Adipocyte (in vitro differentiated cells): ENCODE results near the gene FAM227B.
A peak's percentile ranks its signal among the peaks of the same experiment; 100 is the strongest.
"Not testable (repeated sequence)": the region's sequence is repeated elsewhere in the genome, so short reads cannot be mapped to it uniquely, and the experiment has no call there.

ENCODE experiments used
- DNase-seq: peaks from one replicate; pipeline ENCODE4 v3.0.0-alpha.2; 2015; ENCODE audit warnings: low read depth
- H3K27me3 ChIP-seq: replicated peaks from 2 replicates; pipeline ENCODE4 v1.7.0; 2013; ENCODE audit warnings: mild to moderate bottlenecking, low read length, moderate library complexity; ENCODE audit not compliant: control insufficient read depth, insufficient read depth
- H3K36me3 ChIP-seq: 2 replicates; pipeline ENCODE4 v1.7.0; 2013; ENCODE audit warnings: low read length, mild to moderate bottlenecking, moderate library complexity; ENCODE audit not compliant: control insufficient read depth, insufficient read depth, severe bottlenecking
- H3K4me1 ChIP-seq: 2 replicates; pipeline ENCODE4 v1.7.0; 2013; ENCODE audit warnings: mild to moderate bottlenecking, low read length, moderate library complexity; ENCODE audit not compliant: control insufficient read depth, insufficient read depth
- H3K4me3 ChIP-seq: 2 replicates; pipeline ENCODE4 v1.7.0; 2013; ENCODE audit warnings: mild to moderate bottlenecking, low read length, moderate library complexity
- H3K9ac ChIP-seq: 2 replicates; pipeline ENCODE4 v1.7.0; 2013; ENCODE audit warnings: mild to moderate bottlenecking, low read length, moderate library complexity
- H3K9me3 ChIP-seq: 2 replicates; pipeline ENCODE4 v1.7.0; 2013; ENCODE audit warnings: mild to moderate bottlenecking, low read length, moderate library complexity; ENCODE audit not compliant: control insufficient read depth

FAM227B gene, protein sequence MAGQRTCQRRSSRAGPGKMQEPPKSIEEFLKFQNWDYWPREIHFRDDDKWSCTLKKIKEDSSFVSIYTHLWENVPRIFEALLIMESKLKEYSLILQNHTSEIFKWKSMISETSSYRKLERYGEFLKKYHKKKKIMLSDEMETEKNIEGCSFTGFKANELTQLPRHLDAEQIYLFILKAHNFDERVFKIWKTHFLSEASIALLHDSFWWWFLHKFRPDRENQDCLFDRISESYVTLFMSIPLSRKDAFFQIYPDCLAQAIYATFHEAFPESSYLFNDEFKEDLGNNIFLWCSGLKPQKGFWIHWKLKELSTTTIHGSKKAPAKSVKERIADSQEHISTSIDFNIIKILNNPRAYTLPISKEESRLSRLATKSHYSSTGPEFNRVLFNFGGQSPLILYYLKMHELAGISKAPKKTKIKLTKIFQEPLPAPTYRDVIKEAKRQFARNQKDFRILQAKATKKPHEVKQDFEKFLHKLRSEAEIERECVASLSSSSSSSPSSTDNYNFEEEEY

DNA sequence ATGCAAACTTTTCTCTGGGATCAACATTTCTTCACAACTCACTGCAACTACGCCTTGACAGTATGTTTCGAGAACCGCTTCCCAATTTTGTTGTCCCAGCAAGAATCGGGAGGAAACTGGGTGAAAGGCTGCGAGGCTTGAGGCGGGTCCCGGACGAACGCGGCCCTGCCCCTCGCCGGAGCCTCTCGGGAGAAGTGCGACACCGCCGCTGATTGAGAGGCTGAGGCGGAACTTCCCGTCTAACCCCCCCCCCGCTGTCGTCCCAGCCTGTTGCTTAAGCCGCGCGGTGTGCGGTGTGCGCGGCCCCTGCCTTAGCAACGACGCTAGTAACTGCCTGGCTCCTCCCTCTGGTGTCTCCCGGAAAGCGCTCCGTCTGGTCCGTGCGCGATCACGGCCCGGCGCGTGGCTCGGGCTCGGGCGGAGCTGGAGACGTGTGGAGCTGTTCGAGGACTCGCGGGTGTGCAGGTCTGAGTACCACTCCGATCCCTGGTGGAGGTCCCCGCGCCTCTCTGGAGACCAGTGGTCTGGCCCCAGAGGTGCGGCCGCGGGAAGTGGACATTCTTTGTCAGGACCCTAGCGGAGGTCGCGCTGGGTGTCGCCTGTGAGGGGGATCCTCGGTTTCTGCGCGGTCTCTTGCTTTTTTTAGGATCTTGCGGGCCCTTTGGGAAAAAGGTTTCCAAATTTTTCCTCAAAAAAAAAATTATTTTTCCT, at the start of gene FAM227B, which contains the start of gene DTWD1:
FAM227B (minus strand) TSS at position 161 of the 711 bp plus-strand sequence. CDS start 5,647 bp downstream, outside the sequence.
DTWD1 (plus strand) TSS at position 391 of the 711 bp plus-strand sequence. CDS start 4,120 bp downstream, outside the sequence.
- Histone ChIP-seq H3K9ac (peak within 1 kb of the TSS; percentile 99), H3K9me3 (peaks cover 16% of the 10 kb centered on the region), H3K36me3 (peaks cover 12% of the 10 kb centered on the region), H3K4me1 (peaks cover 45% of the 10 kb centered on the region), H3K27me3 (no peaks in the 10 kb centered on the region), H3K4me3 (peak within 1 kb of the TSS; percentile 91)
- peak; percentile 99 for DNase-seq

DNA sequence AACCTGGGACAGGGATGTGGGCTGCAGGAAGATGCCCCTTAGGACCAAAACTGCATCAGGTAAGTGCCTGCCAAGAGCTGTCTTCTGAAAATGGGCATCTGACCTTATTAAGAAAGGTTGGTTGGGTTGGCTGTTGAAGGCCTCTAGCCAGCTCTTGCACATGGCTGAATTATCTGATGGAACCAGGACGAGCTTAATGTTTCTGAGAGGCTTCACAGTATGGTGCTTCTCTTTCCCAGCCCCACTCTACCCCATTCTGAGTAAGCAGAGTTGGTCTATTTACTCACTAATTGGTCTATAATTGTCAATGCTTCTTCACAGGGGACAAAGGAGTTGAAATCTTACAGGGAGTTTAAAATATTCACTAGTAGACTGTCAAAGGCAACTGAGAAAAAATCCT, 48.7 kb upstream of the FAM227B start:
- DNase-seq = no peak
- Histone ChIP-seq H3K27me3 (no peaks in the 10 kb centered on the region), H3K36me3 (no peaks in the 10 kb centered on the region), H3K9me3 (no peaks in the 10 kb centered on the region), H3K4me1 (peaks cover 12% of the 10 kb centered on the region), H3K9ac (no peak overlapping the region), H3K4me3 (no peak overlapping the region)

DNA sequence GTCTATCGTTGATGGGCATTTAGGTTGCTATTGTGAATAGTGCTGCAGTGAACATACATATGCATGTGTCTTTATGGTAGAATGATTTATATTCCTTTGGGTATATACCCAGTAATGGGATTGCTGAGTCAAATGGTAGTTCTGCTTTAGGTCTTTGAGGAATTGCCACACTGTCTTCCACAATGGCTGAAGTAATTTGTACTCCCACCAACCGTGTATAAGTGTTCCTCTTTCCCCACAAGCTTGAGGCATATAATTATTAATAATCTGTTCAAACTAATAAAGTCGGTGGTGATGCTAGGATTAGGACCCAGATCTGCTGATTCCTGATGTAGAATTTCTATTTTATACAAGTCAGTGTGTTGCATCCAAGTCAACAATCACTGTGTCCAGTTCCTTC, 45.9 kb upstream of the FAM227B start:
- H3K9me3 ChIP-seq, H3K27me3 ChIP-seq, H3K36me3 ChIP-seq, DNase-seq, H3K9ac ChIP-seq, H3K4me1 ChIP-seq, H3K4me3 ChIP-seq: not testable (repeated sequence)

DNA sequence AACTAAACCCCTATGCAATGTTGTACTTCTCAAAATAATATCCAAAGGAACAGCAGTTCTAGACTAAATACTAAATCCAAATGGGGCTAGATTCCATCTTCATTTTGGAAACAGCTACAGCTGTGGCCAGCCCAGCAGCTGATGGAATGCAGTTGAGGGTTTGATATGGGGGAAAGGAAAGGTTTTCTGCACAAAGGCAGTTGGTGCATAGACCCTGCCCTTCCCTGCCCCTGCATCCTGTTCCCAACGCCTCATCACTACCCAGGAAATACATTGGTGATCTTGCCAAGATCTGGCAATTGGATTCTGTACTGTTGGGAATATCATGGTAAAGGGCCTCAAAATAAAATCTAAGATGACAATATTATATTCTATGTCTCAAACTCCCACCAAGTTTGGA, 44.1 kb upstream of the FAM227B start:
- Histone ChIP-seq H3K4me3 (no peak overlapping the region), H3K9me3 (no peaks in the 10 kb centered on the region), H3K4me1 (no peaks in the 10 kb centered on the region), H3K9ac (no peak overlapping the region), H3K27me3 (no peaks in the 10 kb centered on the region), H3K36me3 (no peaks in the 10 kb centered on the region)
- DNase-seq = no peak

DNA sequence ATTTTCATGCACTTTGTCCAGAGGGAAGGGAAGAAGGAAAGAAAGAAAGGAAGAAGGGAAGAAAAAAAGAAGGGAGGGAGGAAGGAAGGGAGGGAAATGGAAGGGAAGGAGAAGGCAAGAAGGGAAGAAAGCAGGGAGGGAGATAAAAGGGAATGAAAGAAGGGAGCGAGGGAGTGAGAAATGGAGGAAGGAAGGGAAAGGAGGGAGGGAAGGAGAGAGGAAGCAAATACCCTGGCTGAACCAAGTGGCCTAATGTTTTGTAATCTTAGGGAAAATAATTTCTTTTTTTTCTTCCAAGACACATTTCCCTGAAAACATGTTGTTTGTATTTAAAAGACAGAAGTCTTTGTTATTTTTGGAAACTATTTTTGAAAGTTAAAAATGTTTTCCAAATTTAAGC, 36.1 kb upstream of the FAM227B start:
- Histone ChIP-seq H3K4me1 (peaks cover 8% of the 10 kb centered on the region), H3K27me3 (no peaks in the 10 kb centered on the region), H3K9ac (no peak overlapping the region), H3K36me3 (no peaks in the 10 kb centered on the region), H3K9me3 (peaks cover 29% of the 10 kb centered on the region), H3K4me3 (no peak overlapping the region)
- no peak for DNase-seq

DNA sequence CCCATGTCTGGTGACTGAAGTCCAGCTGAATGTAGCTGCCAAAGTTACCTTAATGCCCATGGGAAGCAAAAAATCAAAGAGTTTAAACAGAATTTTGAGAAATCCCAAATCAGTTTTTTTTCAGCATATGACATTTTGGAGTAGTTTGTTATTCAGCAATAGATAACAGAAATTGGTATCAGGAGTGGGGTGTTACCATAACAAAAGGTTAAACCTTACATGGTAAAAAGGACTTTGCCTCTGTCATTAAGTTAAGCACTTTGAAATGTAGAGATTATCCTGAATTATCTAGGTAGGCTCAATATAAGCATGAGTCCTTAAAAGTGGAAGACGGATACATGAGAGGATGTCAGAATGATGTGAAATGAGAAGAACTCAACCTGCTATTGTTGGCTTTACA, 32.3 kb upstream of the FAM227B start:
- DNase-seq = no peak
- Histone ChIP-seq H3K9me3 (peaks cover 27% of the 10 kb centered on the region), H3K4me3 (peak overlapping the region; percentile 28), H3K9ac (no peak overlapping the region), H3K27me3 (no peaks in the 10 kb centered on the region), H3K4me1 (peaks cover 8% of the 10 kb centered on the region), H3K36me3 (no peaks in the 10 kb centered on the region)

DNA sequence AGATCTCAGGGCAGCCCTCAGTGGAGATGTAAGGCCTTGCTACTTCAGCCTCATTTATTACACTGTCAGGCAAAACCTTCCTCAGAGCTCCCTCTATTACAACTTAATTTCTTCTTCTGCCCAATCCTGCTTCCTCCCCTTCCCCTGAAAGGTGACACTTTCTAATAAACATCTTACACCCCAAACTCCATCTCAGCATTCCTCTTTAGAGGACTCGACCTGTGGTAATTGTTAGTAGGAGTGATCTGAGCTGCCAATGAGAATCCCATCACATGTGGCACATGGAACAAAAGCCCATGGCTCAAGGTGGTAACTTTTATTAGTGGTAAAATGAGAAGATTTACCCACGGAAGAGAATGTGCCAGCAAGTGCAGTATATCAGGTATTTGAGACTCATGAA, 30.1 kb upstream of the FAM227B start:
- Histone ChIP-seq H3K4me3 (no peak overlapping the region), H3K9ac (no peak overlapping the region), H3K27me3 (no peaks in the 10 kb centered on the region), H3K4me1 (peaks cover 7% of the 10 kb centered on the region), H3K36me3 (peaks cover 8% of the 10 kb centered on the region), H3K9me3 (peaks cover 22% of the 10 kb centered on the region)
- DNase-seq = no peak

DNA sequence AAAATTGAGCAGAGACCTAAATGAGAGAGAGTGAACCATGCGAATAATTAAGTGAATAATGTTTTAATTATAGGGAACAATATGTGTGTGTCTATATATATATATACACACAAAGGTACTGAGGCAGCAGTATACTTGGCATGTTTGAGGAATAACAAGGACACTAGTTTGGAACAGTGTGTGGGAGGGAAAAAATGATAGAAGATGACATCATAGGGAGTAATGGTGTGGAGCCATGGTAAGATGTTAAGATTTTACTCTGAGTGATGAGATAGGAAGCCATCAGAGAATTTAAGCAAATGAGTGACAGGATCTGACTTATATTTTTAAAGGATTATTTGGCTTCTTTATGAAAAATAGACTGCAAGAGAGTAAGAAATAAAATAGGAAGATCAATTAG, 29.4 kb upstream of the FAM227B start:
- Histone ChIP-seq H3K4me1 (peaks cover 14% of the 10 kb centered on the region), H3K9me3 (peaks cover 22% of the 10 kb centered on the region), H3K4me3 (no peak overlapping the region), H3K9ac (no peak overlapping the region), H3K27me3 (no peaks in the 10 kb centered on the region), H3K36me3 (peaks cover 10% of the 10 kb centered on the region)
- no peak for DNase-seq

DNA sequence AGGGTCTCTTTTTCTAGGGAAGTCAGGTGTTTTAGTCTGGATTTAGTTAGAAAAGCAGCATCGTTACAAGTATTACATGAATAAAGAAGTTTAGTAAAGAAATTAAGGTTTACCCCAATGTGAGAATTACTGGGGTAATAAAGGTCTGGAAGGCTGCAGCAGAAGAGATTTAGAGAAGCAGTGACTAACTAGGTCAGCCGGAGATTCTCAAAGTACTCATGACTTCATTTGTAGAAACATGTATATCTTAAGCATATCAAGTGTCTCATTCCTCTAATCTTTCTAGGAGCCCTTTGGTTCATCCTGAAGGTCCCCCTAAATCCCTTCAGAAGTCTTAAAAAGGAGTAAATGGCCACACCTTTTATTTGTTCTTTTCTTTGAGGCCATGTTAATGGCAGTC, 26.3 kb upstream of the FAM227B start:
- peaks cover 22% of the 10 kb centered on the region for H3K4me1 ChIP-seq
- H3K36me3 ChIP-seq = peaks cover 36% of the 10 kb centered on the region
- no peak overlapping the region for H3K4me3 ChIP-seq
- no peaks in the 10 kb centered on the region for H3K9me3 ChIP-seq
- H3K9ac ChIP-seq = no peak overlapping the region
- H3K27me3 ChIP-seq = no peaks in the 10 kb centered on the region
- no peak for DNase-seq

DNA sequence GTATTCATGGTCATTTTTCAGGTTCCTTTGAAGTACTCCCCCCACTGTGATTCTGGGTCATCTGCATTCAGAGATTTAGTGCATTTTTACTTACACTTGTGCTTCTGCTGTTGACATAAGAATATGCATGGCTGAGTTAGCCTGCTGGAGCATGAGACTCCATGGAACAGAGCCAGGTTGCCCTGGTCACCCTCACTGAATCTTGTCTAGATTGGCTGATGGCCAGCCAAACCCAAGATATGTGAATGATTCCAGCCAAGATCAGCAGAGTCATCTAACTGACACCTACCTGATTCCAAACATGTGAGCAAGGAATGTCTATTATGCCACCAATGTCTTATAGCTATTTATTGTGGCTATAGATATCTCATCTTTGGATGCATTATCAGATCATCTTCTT, 25.3 kb upstream of the FAM227B start:
- no peak overlapping the region for H3K9ac ChIP-seq
- no peak overlapping the region for H3K4me3 ChIP-seq
- H3K27me3 ChIP-seq = no peaks in the 10 kb centered on the region
- DNase-seq = peak; percentile 42
- peaks cover 22% of the 10 kb centered on the region for H3K4me1 ChIP-seq
- H3K36me3 ChIP-seq = peaks cover 41% of the 10 kb centered on the region
- no peaks in the 10 kb centered on the region for H3K9me3 ChIP-seq

DNA sequence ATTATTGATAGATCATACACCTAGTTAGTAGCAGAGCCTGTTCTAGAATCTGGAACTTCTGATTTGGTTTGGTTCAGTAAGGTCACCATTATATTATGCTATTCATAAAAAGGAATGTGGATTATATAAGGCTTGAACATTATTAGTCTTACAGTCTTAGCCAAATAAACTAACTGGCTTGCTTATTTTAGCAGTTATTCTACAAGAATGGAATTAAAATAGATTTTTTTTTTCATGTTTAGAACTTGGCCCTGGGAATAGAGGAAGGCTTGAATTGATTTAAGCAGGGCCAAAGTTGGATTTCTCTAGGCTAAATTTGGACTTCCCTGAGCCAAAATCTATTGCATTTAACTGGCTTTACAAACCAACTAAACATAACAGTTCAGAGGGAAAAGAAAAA, 24.7 kb upstream of the FAM227B start:
- no peaks in the 10 kb centered on the region for H3K9me3 ChIP-seq
- peaks cover 47% of the 10 kb centered on the region for H3K36me3 ChIP-seq
- peaks cover 22% of the 10 kb centered on the region for H3K4me1 ChIP-seq
- H3K4me3 ChIP-seq = no peak overlapping the region
- H3K27me3 ChIP-seq = no peaks in the 10 kb centered on the region
- DNase-seq = peak; percentile 25
- no peak overlapping the region for H3K9ac ChIP-seq
